Measurements from ENCODE around the gene WNT3.

WNT3 gene

GRCh38 chr17:46717999-46718398 lies 100.5 kb downstream of the WNT3 start:
- TF ChIP-seq CTCF (IDR thresholded peaks at IDR 0.05; ENCODE audit: low read depth, low read length): no peak
- no peak overlapping the region for H3K4me3 ChIP-seq (replicated peaks in 1 of 2; ENCODE audit: low read depth in 2 of 2, low read length in 2 of 2)
- DNase-seq (ENCODE audit: low read depth in 2 of 2): no peak
